ENCODE results near the gene STRN. TPM values are rescaled to one million over a fixed set of nuclear protein-coding genes. Genes with fewer than 3 reads are reported as not detected.
"Not testable (repeated sequence)": the region's sequence is repeated elsewhere in the genome, so short reads cannot be mapped to it uniquely, and the experiment has no call there.

The STRN gene
- total and polyA plus RNA-seq, 2 donors: 6.0 to 15.0 TPM

GRCh38 chr2:36993841-36994620 is 27.7 kb upstream of the STRN start:
- H3K36me3 ChIP-seq (ENCODE audit: control insufficient read depth in 2 of 2, insufficient read depth in 2 of 2, low read length in 1 of 2): peaks cover 3 to 7% of the 10 kb centered on the region in 2 donors
- no peaks in the 10 kb centered on the region for H3K27me3 ChIP-seq (ENCODE audit: control insufficient read depth in 2 of 2, insufficient read depth in 1 of 2, low read length in 1 of 2)
- WGBS: 96% methylated on average over 6 of the region's 6 CpGs
- no peak overlapping the region for H3K27ac ChIP-seq (ENCODE audit: low read depth in 1 of 2, low read length in 1 of 2)
- DNase-seq (ENCODE audit: low read depth in 6 of 9, low spot score in 9 of 9): no peak
- no peaks in the 10 kb centered on the region for H3K4me1 ChIP-seq (ENCODE audit: control insufficient read depth in 2 of 2, insufficient read depth in 2 of 2, low read length in 2 of 2)
- no peaks in the 10 kb centered on the region for H3K9me3 ChIP-seq (ENCODE audit: control insufficient read depth in 2 of 2, insufficient read depth in 1 of 2, low read length in 1 of 2)
- H3K4me3 ChIP-seq (ENCODE audit: low read length in 2 of 2): no peak overlapping the region

DNA sequence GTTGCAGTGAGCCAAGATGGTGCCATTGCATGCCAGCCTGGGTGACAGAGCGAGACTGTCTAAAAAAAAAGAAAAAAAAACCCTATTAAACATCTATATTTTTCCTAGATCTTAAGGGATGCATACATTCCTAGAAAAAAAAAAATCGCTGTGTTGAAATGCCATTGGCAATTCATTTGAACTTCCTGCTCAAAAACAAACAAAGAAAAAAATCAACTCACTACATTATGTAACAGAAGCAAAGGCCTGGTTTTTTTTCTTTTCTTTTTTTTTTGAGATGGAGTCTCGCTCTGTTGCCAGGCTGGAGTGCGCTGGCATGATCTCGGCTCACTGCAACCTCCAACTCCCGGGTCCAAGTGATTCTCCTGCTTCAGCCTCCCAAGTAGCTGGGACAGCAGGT is 21.7 kb upstream of the STRN start:
- Histone ChIP-seq H3K27me3 (ENCODE audit: control insufficient read depth in 2 of 2, insufficient read depth in 1 of 2, low read length in 1 of 2) (no peaks in the 10 kb centered on the region), H3K4me3 (ENCODE audit: low read length in 2 of 2) (no peak overlapping the region), H3K9me3 (ENCODE audit: control insufficient read depth in 2 of 2, insufficient read depth in 1 of 2, low read length in 1 of 2) (no peaks in the 10 kb centered on the region), H3K4me1 (ENCODE audit: control insufficient read depth in 2 of 2, insufficient read depth in 2 of 2, low read length in 2 of 2) (no peaks in the 10 kb centered on the region), H3K36me3 (ENCODE audit: control insufficient read depth in 2 of 2, insufficient read depth in 2 of 2, low read length in 1 of 2) (peaks cover 3 to 14% of the 10 kb centered on the region in 2 donors), H3K27ac (ENCODE audit: low read depth in 1 of 2, low read length in 1 of 2) (no peak overlapping the region)
- 99% methylated on average over 6 of the region's 6 CpGs for WGBS
- DNase-seq (ENCODE audit: low read depth in 6 of 9, low spot score in 9 of 9): no peak

- peaks cover 3 to 9% of the 10 kb centered on the region in 2 donors for H3K36me3 ChIP-seq (ENCODE audit: control insufficient read depth in 2 of 2, insufficient read depth in 2 of 2, low read length in 1 of 2)
- no peaks in the 10 kb centered on the region for H3K27me3 ChIP-seq (ENCODE audit: control insufficient read depth in 2 of 2, insufficient read depth in 1 of 2, low read length in 1 of 2)
- H3K27ac ChIP-seq (ENCODE audit: low read depth in 1 of 2, low read length in 1 of 2): no peak overlapping the region
- no peaks in the 10 kb centered on the region for H3K9me3 ChIP-seq (ENCODE audit: control insufficient read depth in 2 of 2, insufficient read depth in 1 of 2, low read length in 1 of 2)
- no peaks in the 10 kb centered on the region for H3K4me1 ChIP-seq (ENCODE audit: control insufficient read depth in 2 of 2, insufficient read depth in 2 of 2, low read length in 2 of 2)
- DNase-seq (ENCODE audit: low read depth in 6 of 9, low spot score in 9 of 9): no peak
- H3K4me3 ChIP-seq (ENCODE audit: low read length in 2 of 2): no peak overlapping the region
- 88% methylated on average over 3 of the region's 3 CpGs for WGBS
These were observed 16.1 kb upstream of the STRN start for GRCh38 chr2:36982467-36982866.

DNA sequence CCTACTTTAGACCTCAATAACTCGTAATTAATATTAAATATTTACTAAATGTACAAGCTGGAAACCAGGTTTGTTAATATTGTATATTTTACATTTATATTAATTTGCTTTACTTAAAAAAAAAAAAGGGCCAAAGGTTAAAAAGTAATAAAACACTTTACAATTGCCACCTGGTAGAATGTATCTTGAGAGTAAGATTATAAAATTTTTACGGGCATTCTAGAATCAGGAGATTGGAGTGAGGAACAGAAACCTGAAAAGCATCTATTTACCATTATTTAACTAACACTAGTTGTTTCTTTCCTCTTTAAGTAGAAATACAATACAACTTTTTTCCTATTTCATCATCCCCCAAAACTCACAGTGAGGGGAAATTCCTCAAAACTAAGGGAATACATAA is 15.6 kb upstream of the STRN start:
- Histone ChIP-seq H3K4me1 (ENCODE audit: control insufficient read depth in 2 of 2, insufficient read depth in 2 of 2, low read length in 2 of 2) (no peaks in the 10 kb centered on the region), H3K27me3 (ENCODE audit: control insufficient read depth in 2 of 2, insufficient read depth in 1 of 2, low read length in 1 of 2) (no peaks in the 10 kb centered on the region), H3K9me3 (ENCODE audit: control insufficient read depth in 2 of 2, insufficient read depth in 1 of 2, low read length in 1 of 2) (no peaks in the 10 kb centered on the region), H3K27ac (ENCODE audit: low read depth in 1 of 2, low read length in 1 of 2) (no peak overlapping the region), H3K4me3 (ENCODE audit: low read length in 2 of 2) (no peak overlapping the region), H3K36me3 (ENCODE audit: control insufficient read depth in 2 of 2, insufficient read depth in 2 of 2, low read length in 1 of 2) (peaks cover 3 to 5% of the 10 kb centered on the region in 2 donors)
- over 99% methylated on average over 2 of the region's 2 CpGs for WGBS
- DNase-seq (ENCODE audit: low read depth in 6 of 9, low spot score in 9 of 9): no peak

GRCh38 chr2:36979007-36979406 is 12.7 kb upstream of the STRN start:
- not testable (repeated sequence) for H3K27me3 ChIP-seq (ENCODE audit: control insufficient read depth in 2 of 2, insufficient read depth in 1 of 2, low read length in 1 of 2); H3K36me3 ChIP-seq (ENCODE audit: control insufficient read depth in 2 of 2, insufficient read depth in 2 of 2, low read length in 1 of 2); H3K4me3 ChIP-seq (ENCODE audit: low read length in 2 of 2); H3K4me1 ChIP-seq (ENCODE audit: control insufficient read depth in 2 of 2, insufficient read depth in 2 of 2, low read length in 2 of 2); H3K27ac ChIP-seq (ENCODE audit: low read depth in 1 of 2, low read length in 1 of 2); H3K9me3 ChIP-seq (ENCODE audit: control insufficient read depth in 2 of 2, insufficient read depth in 1 of 2, low read length in 1 of 2); DNase-seq (ENCODE audit: low read depth in 6 of 9, low spot score in 9 of 9)
- WGBS: 99% methylated on average over 3 of the region's 3 CpGs

- WGBS: 96% methylated on average over 2 of the region's 2 CpGs
- no peaks in the 10 kb centered on the region for H3K36me3 ChIP-seq (ENCODE audit: control insufficient read depth in 2 of 2, insufficient read depth in 2 of 2, low read length in 1 of 2)
- no peak overlapping the region for H3K27ac ChIP-seq (ENCODE audit: low read depth in 1 of 2, low read length in 1 of 2)
- no peaks in the 10 kb centered on the region for H3K27me3 ChIP-seq (ENCODE audit: control insufficient read depth in 2 of 2, insufficient read depth in 1 of 2, low read length in 1 of 2)
- H3K4me1 ChIP-seq (ENCODE audit: control insufficient read depth in 2 of 2, insufficient read depth in 2 of 2, low read length in 2 of 2): no peaks in the 10 kb centered on the region
- no peak overlapping the region for H3K4me3 ChIP-seq (ENCODE audit: low read length in 2 of 2)
- no peaks in the 10 kb centered on the region for H3K9me3 ChIP-seq (ENCODE audit: control insufficient read depth in 2 of 2, insufficient read depth in 1 of 2, low read length in 1 of 2)
- DNase-seq (ENCODE audit: low read depth in 6 of 9, low spot score in 9 of 9): no peak
These were observed 9.7 kb upstream of the STRN start for GRCh38 chr2:36976065-36976464.

GRCh38 chr2:36975306-36975705 is 9.0 kb upstream of the STRN start:
- Histone ChIP-seq H3K4me1 (ENCODE audit: control insufficient read depth in 2 of 2, insufficient read depth in 2 of 2, low read length in 2 of 2) (no peaks in the 10 kb centered on the region), H3K9me3 (ENCODE audit: control insufficient read depth in 2 of 2, insufficient read depth in 1 of 2, low read length in 1 of 2) (no peaks in the 10 kb centered on the region), H3K4me3 (ENCODE audit: low read length in 2 of 2) (no peak overlapping the region), H3K27ac (ENCODE audit: low read depth in 1 of 2, low read length in 1 of 2) (no peak overlapping the region), H3K27me3 (ENCODE audit: control insufficient read depth in 2 of 2, insufficient read depth in 1 of 2, low read length in 1 of 2) (no peaks in the 10 kb centered on the region), H3K36me3 (ENCODE audit: control insufficient read depth in 2 of 2, insufficient read depth in 2 of 2, low read length in 1 of 2) (no peaks in the 10 kb centered on the region)
- WGBS: 97% methylated on average over 8 of the region's 8 CpGs
- DNase-seq (ENCODE audit: low read depth in 6 of 9, low spot score in 9 of 9): no peak

- no peak overlapping the region for H3K4me3 ChIP-seq (ENCODE audit: low read length in 2 of 2)
- H3K9me3 ChIP-seq (ENCODE audit: control insufficient read depth in 2 of 2, insufficient read depth in 1 of 2, low read length in 1 of 2): no peaks in the 10 kb centered on the region
- no peaks in the 10 kb centered on the region for H3K27me3 ChIP-seq (ENCODE audit: control insufficient read depth in 2 of 2, insufficient read depth in 1 of 2, low read length in 1 of 2)
- no peak for DNase-seq (ENCODE audit: low read depth in 6 of 9, low spot score in 9 of 9)
- no peak overlapping the region for H3K27ac ChIP-seq (ENCODE audit: low read depth in 1 of 2, low read length in 1 of 2)
- no peaks in the 10 kb centered on the region for H3K4me1 ChIP-seq (ENCODE audit: control insufficient read depth in 2 of 2, insufficient read depth in 2 of 2, low read length in 2 of 2)
- WGBS: 92% methylated on average over 2 of the region's 2 CpGs
- no peaks in the 10 kb centered on the region for H3K36me3 ChIP-seq (ENCODE audit: control insufficient read depth in 2 of 2, insufficient read depth in 2 of 2, low read length in 1 of 2)
These were observed 7.0 kb upstream of the STRN start for GRCh38 chr2:36973320-36973719.

DNA sequence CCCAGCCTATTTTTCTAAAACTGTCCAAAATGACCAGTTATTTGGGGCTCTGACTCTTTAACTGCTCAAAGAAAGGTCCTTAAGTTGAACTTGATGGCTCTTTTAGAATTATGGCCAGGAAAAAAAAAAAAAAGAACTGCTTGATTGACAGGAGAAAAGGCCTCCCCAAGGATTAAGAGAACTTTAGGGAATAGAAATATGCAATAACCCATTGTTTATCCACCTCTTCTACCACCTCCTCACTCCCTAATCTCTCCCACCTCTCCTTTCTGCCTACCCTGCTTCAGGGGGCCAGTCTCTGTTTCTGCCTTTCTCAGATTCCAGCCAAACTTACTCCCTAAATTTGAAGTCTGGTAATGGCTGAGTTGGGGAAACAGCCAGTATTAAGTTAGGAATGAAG is 5.7 kb upstream of the STRN start:
- Histone ChIP-seq H3K9me3 (ENCODE audit: control insufficient read depth in 2 of 2, insufficient read depth in 1 of 2, low read length in 1 of 2) (no peaks in the 10 kb centered on the region), H3K27ac (ENCODE audit: low read depth in 1 of 2, low read length in 1 of 2) (no peak overlapping the region), H3K36me3 (ENCODE audit: control insufficient read depth in 2 of 2, insufficient read depth in 2 of 2, low read length in 1 of 2) (no peaks in the 10 kb centered on the region), H3K4me3 (ENCODE audit: low read length in 2 of 2) (no peak overlapping the region), H3K27me3 (ENCODE audit: control insufficient read depth in 2 of 2, insufficient read depth in 1 of 2, low read length in 1 of 2) (no peaks in the 10 kb centered on the region), H3K4me1 (ENCODE audit: control insufficient read depth in 2 of 2, insufficient read depth in 2 of 2, low read length in 2 of 2) (peaks cover 0 to 3% of the 10 kb centered on the region in 2 donors)
- no peak for DNase-seq (ENCODE audit: low read depth in 6 of 9, low spot score in 9 of 9)
